HG02623 (cell line): ENCODE data around the gene MYOCOS.

Source experiments
- ATAC-seq: cut with Tn5 transposase; IDR thresholded peaks from one replicate; pipeline ENCODE4 v1.9.1; 2021; ENCODE audit warnings: moderate library complexity; ENCODE audit not compliant: unreplicated experiment

MYOCOS gene

GRCh38 chr1:171623651-171624331 is 1.7 kb downstream of the MYOCOS start:
- no peak for ATAC-seq

DNA sequence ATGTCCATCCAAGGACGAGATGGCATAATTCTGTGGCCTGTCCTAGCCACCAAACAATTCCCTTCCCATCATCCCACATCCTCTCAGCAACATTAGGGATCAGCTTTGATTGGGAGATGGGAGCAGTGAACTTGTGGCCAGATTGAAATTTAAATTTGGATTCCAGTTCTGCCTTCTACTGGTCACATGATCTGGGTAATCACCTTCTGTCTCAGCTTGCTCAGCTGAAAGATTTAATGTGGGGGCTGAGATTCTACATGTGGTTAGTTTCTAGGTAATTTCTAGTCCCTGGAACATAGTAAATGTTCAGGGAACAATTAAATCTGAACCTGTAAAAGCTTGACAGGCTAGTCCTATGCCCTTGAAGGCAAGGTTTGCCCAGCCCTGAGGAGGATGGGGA is 3.2 kb downstream of the MYOCOS start:
- no peak for ATAC-seq

DNA sequence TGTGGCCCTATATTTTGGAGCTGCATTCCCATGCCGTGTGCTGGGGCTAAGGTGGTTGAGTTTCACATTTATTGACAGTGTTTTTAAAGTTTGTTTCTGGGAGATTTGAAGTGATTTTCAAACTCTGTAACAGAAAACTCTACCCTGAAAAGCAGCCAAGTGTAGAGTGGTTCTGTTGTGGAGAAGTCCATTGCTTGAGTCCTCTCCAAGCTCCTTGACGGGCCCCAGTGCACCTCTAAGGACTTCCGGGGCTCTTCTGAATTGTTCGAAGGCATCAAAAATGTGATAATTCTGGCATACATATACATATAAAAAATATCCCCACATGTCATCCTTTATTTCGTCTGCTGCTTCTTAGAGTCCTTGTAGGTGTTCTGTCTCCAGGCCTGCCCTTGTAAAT is 5.0 kb downstream of the MYOCOS start:
- ATAC-seq, result no peak

GRCh38 chr1:171628225-171628624 is 6.2 kb downstream of the MYOCOS start:
- ATAC-seq, result no peak

GRCh38 chr1:171635661-171636060 is 13.6 kb downstream of the MYOCOS start:
- no peak for ATAC-seq

DNA sequence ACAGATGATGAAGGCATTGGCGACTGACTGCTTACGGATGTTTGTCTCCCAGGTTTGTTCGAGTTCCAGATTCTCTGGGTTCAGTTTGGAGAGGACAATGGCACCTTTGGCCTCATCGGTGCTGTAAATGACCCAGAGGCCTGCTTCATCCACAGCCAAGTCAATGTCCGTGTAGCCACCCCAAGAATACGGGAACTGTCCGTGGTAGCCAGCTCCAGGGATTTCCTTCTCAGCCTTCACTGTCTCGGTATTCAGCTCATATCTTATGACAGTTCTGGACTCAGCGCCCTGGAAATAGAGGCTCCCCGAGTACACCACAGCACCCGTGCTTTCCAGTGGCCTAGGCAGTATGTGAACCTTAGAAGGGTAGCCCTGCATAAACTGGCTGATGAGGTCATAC is 14.1 kb downstream of the MYOCOS start:
- no peak for ATAC-seq

GRCh38 chr1:171637928-171638576 is 16.0 kb downstream of the MYOCOS start:
- ATAC-seq, result no peak

GRCh38 chr1:171640225-171640624 is 18.2 kb downstream of the MYOCOS start:
- no peak for ATAC-seq

GRCh38 chr1:171641076-171641864 is 19.2 kb downstream of the MYOCOS start:
- ATAC-seq, result no peak

- no peak for ATAC-seq
Measured at GRCh38 chr1:171642197-171642596, 20.2 kb downstream of the MYOCOS start.

- no peak for ATAC-seq
Measured at GRCh38 chr1:171643156-171643555, 21.1 kb downstream of the MYOCOS start.

DNA sequence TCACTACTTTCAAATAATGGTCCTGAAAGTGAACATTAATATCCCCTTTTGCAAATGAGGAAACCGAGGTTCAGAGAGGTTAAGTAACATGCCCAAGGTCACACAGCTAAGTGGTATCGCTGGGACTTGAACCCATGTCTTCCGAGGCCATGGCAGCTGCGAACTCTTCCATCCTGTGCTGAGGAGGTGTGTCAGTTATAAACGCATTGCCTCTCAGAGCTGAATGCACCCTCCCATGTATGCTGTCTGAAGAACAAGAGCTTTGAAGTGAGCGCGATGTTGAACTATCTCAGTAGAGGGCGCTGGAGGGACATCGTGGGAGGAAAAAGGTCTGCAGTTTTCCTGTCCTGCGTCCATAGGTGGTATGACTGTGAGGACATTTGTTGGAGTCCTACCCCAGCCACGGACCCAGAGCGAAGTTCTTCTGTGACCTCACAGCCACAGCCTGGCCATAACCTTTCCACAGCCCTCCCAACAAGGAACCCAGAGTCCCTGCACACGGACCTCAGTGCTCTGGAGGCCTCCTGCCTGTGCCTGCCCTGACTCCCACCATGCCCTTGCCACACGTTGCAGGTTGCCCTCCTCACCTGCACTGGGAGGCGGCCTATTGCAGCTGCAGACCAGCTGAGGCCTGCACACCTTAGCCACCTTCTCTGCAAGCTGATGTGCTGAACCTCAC is 22.9 kb downstream of the MYOCOS start:
- ATAC-seq, result no peak

DNA sequence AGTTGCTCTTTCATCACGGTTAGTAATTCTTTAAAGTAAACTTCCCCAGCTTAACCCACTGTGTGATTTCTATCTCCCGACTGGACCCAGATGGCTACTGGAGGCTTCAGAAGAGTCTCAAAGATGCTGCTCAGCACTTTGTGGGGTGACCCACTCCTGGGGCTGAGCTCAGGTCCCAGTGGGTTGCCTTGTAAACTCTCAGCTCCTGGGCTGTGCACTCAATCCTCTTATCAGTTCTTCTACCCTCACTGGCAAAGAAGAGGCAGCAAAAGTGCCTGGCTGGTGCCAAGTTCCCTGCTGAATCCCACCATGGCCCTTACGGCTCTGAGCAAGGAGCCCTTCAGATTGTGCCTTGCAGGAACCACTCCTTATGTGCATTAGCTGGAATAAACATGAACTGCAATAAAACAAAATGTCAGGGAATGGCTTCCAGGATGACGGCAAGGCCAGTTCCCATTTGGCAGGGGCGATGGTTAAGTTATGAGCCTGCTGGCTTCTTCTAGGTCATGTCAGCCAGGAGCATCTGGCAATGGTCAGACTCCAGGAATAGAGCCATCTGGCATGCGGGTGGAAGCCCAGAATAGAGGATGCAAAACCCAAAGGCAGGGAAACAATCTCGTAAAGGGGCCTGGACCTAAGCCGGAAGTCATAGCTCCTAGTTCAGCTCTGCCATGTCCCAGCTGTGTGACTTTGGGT is 23.7 kb downstream of the MYOCOS start:
- ATAC-seq, result no peak

- no peak for ATAC-seq
Measured at GRCh38 chr1:171646249-171646560, 24.2 kb downstream of the MYOCOS start.

- ATAC-seq, result no peak
Measured at GRCh38 chr1:171652234-171652822, 30.3 kb downstream of the MYOCOS start, which contains the start of gene MYOC. TSS of gene MYOC (minus strand) at chr1:171652688. CDS start at chr1:171652611, 77 bp downstream.

GRCh38 chr1:171653796-171654195 is 31.8 kb downstream of the MYOCOS start:
- ATAC-seq, result no peak

GRCh38 chr1:171654201-171654941 is 32.3 kb downstream of the MYOCOS start:
- ATAC-seq, result no peak

DNA sequence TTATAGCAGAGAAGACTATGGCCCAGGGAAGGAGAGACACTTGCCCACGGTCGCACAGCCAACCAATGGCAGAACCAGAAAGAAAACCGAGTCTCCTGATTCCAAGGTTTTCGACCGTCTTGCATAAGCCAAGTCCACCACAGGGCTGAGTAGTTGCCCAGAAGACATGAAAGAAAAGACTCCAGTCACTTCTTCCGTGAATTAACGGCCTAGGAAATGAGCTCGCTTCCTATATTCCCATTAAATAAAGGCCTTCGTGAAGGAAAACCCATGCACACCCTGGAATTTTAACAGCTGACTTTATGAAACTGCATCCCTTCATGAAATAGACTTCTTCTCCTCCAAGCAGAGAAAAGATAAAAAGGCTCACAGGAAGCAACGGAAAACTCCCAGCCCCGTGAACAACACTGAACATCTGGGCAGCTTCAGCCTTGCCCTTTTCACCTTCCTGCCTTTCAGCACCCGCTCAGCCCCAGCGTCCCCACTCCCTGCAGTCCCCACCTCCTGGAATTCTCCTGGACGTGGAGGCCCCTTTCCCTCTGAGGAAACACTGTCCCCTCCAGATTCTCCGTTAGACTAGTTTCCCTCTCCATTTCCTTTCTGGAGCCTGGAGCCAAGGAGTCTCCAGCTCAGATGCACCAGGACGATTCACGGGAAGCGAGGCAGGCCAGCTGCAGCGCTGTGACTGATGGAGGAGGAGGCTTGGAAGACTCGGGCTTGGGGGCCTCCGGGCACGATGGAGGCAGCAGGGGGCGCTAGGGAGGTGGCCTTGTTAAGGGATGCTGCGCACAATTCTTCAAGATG is 33.1 kb downstream of the MYOCOS start:
- ATAC-seq, result no peak

DNA sequence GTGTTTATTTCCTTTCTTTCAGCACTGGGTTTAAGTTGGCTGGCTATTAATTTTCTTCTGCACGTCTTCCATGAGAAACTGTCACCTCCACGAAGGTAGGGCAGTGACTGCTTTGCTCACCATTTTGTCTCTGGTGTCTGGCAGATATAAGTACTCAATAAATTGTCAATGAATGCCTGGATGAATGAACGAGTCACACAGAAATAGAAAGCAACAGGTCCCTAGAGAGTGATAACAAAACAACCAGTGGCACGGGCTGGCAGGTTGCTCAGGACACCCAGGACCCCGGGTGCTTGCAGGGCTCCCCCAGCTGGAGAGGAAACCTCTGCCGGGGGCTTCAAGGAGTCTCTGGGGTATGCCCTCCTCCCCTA is 33.7 kb downstream of the MYOCOS start:
- no peak for ATAC-seq
